Measurements from ENCODE around the gene F12.
A peak's percentile ranks its signal among the peaks of the same experiment; 100 is the strongest.
"Not testable (repeated sequence)": the region's sequence is repeated elsewhere in the genome, so short reads cannot be mapped to it uniquely, and the experiment has no call there.

Gene F12

GRCh38 chr5:177432143-177432838, 22.9 kb upstream of the F12 start:
- no peak for DNase-seq

- no peak for DNase-seq
These were observed 22.2 kb upstream of the F12 start for GRCh38 chr5:177431317-177432142.

GRCh38 chr5:177430972-177431316, 21.6 kb upstream of the F12 start:
- no peak for DNase-seq

- no peak for DNase-seq
These were observed 21.0 kb upstream of the F12 start for GRCh38 chr5:177430140-177430951.

GRCh38 chr5:177429248-177430040, 20.1 kb upstream of the F12 start:
- no peak for DNase-seq

- DNase-seq, result no peak
These were observed 19.3 kb upstream of the F12 start for GRCh38 chr5:177428574-177429217.

- DNase-seq, result no peak
These were observed 18.7 kb upstream of the F12 start for GRCh38 chr5:177427919-177428573.

GRCh38 chr5:177427211-177427822, 18.0 kb upstream of the F12 start:
- DNase-seq, result no peak

- DNase-seq, result no peak
These were observed 17.3 kb upstream of the F12 start, which contains the start of gene GRK6 for GRCh38 chr5:177426566-177427210. GRK6 (plus strand) TSS chr5:177426676; CDS start chr5:177426846, 170 bp downstream.

GRCh38 chr5:177425801-177426565, 16.6 kb upstream of the F12 start:
- DNase-seq, result peak; percentile 91

GRCh38 chr5:177425196-177425800, 15.9 kb upstream of the F12 start:
- DNase-seq, result no peak

GRCh38 chr5:177423671-177424070, 14.3 kb upstream of the F12 start:
- DNase-seq, result no peak

- no peak for DNase-seq
These were observed 11.9 kb upstream of the F12 start for GRCh38 chr5:177421062-177421798.

- not testable (repeated sequence) for DNase-seq
These were observed 11.1 kb upstream of the F12 start for GRCh38 chr5:177420472-177420871.

GRCh38 chr5:177419046-177419445, 9.7 kb upstream of the F12 start:
- no peak for DNase-seq

- DNase-seq, result not testable (repeated sequence)
These were observed 7.7 kb upstream of the F12 start for GRCh38 chr5:177417081-177417480.

- DNase-seq, result no peak
These were observed 5.1 kb upstream of the F12 start for GRCh38 chr5:177414481-177414880.

GRCh38 chr5:177412603-177413233, 3.4 kb upstream of the F12 start:
- no peak for DNase-seq
